ENCODE measurements around the gene DEAF1. TPM values are rescaled to one million over a fixed set of nuclear protein-coding genes. Genes with fewer than 3 reads are reported as not detected.
"Not testable (repeated sequence)": the region's sequence is repeated elsewhere in the genome, so short reads cannot be mapped to it uniquely, and the experiment has no call there.

Gene DEAF1
- total and polyA plus RNA-seq, 10 of the 15 experiments (the other 5 are each of a cell fraction or from before 2014, with no cell fraction given) = 0.68 to 51.3 (median 25.9) TPM

- H3K27me3 ChIP-seq (replicated peaks in 1 of 2; ENCODE audit: control insufficient read depth in 2 of 2, insufficient read depth in 2 of 2, low read length in 1 of 2); RAD21 ChIA-PET (ENCODE audit: unreplicated experiment); BruUV-seq (replicated peaks); in situ Hi-C loops (cut with MboI); H3K4me2 ChIP-seq (ENCODE audit: control insufficient read depth, insufficient read depth); H3K9ac ChIP-seq (ENCODE audit: control insufficient read depth, insufficient read depth, low read length); H3K36me3 ChIP-seq (ENCODE audit: control insufficient read depth in 2 of 2, insufficient read depth in 2 of 2, low read length in 1 of 2); H3K4me3 ChIP-seq; intact Hi-C loops (cut with micrococcal nuclease; ENCODE audit: unreplicated experiment); POLR2A ChIA-PET; H3K4me1 ChIP-seq (ENCODE audit: control insufficient read depth, insufficient read depth, low read length); H3K79me2 ChIP-seq (ENCODE audit: control insufficient read depth, insufficient read depth, low read length); H3K9me3 ChIP-seq (replicated peaks; ENCODE audit: control insufficient read depth, insufficient read depth, low read length); ATAC-seq; DNase-seq (ENCODE audit: low read depth, low spot score); FAIRE-seq; H2AFZ ChIP-seq (ENCODE audit: control insufficient read depth, low read depth, low read length); SMC1A ChIA-PET (ENCODE audit: uncharacterized antibody, unreplicated experiment); H3K27ac ChIP-seq (ENCODE audit: control insufficient read depth, insufficient read depth); H4K20me1 ChIP-seq (ENCODE audit: control insufficient read depth, insufficient read depth): not testable (repeated sequence)
- TF ChIP-seq PKNOX1 (IDR thresholded peaks at IDR 0.05) = peak; percentile 60
- 6% methylated on average over 10 of the region's 10 CpGs for WGBS (ENCODE audit: insufficient coverage, insufficient replicate concordance, low lambda C conversion rate, missing lambda C conversion rate)
- CTCF ChIA-PET = interaction anchor here (0.6 kb wide), 1 partner anchor 58 kb away, joined by 5 read pairs; no protein-coding TSS in a partner anchor
Observed at GRCh38 chr11:737899-738298, 42.9 kb upstream of the DEAF1 start.

GRCh38 chr11:737366-737765 is 42.3 kb upstream of the DEAF1 start:
- FAIRE-seq = no peak
- CTCF ChIA-PET = interaction anchor here (0.6 kb wide), 1 partner anchor 58 kb away, joined by 5 read pairs; no protein-coding TSS in a partner anchor
- H3K9ac ChIP-seq (ENCODE audit: control insufficient read depth, insufficient read depth, low read length) = no peak overlapping the region
- intact Hi-C loops (cut with micrococcal nuclease; ENCODE audit: unreplicated experiment) (no loop called here), in situ Hi-C loops (cut with MboI) (no loop called here)
- ATAC-seq = peak; percentile 38
- no peaks in the 10 kb centered on the region for H4K20me1 ChIP-seq (ENCODE audit: control insufficient read depth, insufficient read depth)
- H3K4me3 ChIP-seq = no peak overlapping the region
- no peak for DNase-seq (ENCODE audit: low read depth, low spot score)
- H2AFZ ChIP-seq (ENCODE audit: control insufficient read depth, low read depth, low read length) = no peak overlapping the region
- H3K79me2 ChIP-seq (ENCODE audit: control insufficient read depth, insufficient read depth, low read length) = no peaks in the 10 kb centered on the region
- RAD21 ChIA-PET (ENCODE audit: unreplicated experiment) = no interaction called here
- H3K9me3 ChIP-seq (replicated peaks; ENCODE audit: control insufficient read depth, insufficient read depth, low read length) = no peaks in the 10 kb centered on the region
- no peak overlapping the region for H3K27ac ChIP-seq (ENCODE audit: control insufficient read depth, insufficient read depth)
- WGBS (ENCODE audit: insufficient coverage, insufficient replicate concordance, low lambda C conversion rate, missing lambda C conversion rate) = 3% methylated on average over 11 of the region's 11 CpGs
- no peaks in the 10 kb centered on the region for H3K36me3 ChIP-seq (ENCODE audit: control insufficient read depth in 2 of 2, insufficient read depth in 2 of 2, low read length in 1 of 2)
- no peaks in the 10 kb centered on the region for H3K27me3 ChIP-seq (replicated peaks in 1 of 2; ENCODE audit: control insufficient read depth in 2 of 2, insufficient read depth in 2 of 2, low read length in 1 of 2)
- H3K4me2 ChIP-seq (ENCODE audit: control insufficient read depth, insufficient read depth) = 0 out of 2 replicates have a peak overlapping the region, but pooled peaks have one; percentile 12
- no TSS peak for BruUV-seq (replicated peaks)
- SMC1A ChIA-PET (ENCODE audit: uncharacterized antibody, unreplicated experiment) = no interaction called here
- POLR2A ChIA-PET = no interaction called here
- no peaks in the 10 kb centered on the region for H3K4me1 ChIP-seq (ENCODE audit: control insufficient read depth, insufficient read depth, low read length)
- no peak for TF ChIP-seq ASH2L (IDR thresholded peaks at IDR 0.05; ENCODE audit: borderline replicate concordance, low read depth)
- TF ChIP-seq EZH2 (IDR thresholded peaks at IDR 0.05; ENCODE audit: borderline replicate concordance, control insufficient read depth, low read depth, low read length) = no peak
- TF ChIP-seq ZNF217 (IDR thresholded peaks at IDR 0.05) = no peak
- TF ChIP-seq RAD51 (IDR thresholded peaks at IDR 0.05) = no peak
- TF ChIP-seq EP300 (IDR thresholded peaks at IDR 0.05; ENCODE audit: borderline replicate concordance in 1 of 2, control insufficient read depth in 1 of 2, low read depth in 2 of 2, low read length in 2 of 2) = no peak
- TF ChIP-seq ZBED1 (IDR thresholded peaks at IDR 0.05; ENCODE audit: borderline replicate concordance) = no peak
- TF ChIP-seq ELK1 (IDR thresholded peaks at IDR 0.05; ENCODE audit: low read depth, low read length) = no peak
- TF ChIP-seq CEBPZ (IDR thresholded peaks at IDR 0.05; ENCODE audit: low read depth, low read length) = no peak
- no peak for TF ChIP-seq HDAC2 (IDR thresholded peaks at IDR 0.05)
- TF ChIP-seq KDM1A (IDR thresholded peaks at IDR 0.05; ENCODE audit: borderline replicate concordance) = no peak
- no peak for TF ChIP-seq STAT3 (IDR thresholded peaks at IDR 0.05; ENCODE audit: low read depth, low read length)
- TF ChIP-seq SPI1 (IDR thresholded peaks at IDR 0.05; ENCODE audit: borderline replicate concordance, insufficient read depth, low read depth, low read length) = no peak

Measured in GM12878 (cell line).